ENCODE results near the gene NWD2. TPM values are rescaled to one million over a fixed set of nuclear protein-coding genes. Genes with fewer than 3 reads are reported as not detected.

Gene NWD2
- total and polyA plus RNA-seq, 9 of the 15 experiments (the other 6 are each of a cell fraction or from before 2014, with no cell fraction given) = not detected

- TF ChIP-seq, protein P1, sequence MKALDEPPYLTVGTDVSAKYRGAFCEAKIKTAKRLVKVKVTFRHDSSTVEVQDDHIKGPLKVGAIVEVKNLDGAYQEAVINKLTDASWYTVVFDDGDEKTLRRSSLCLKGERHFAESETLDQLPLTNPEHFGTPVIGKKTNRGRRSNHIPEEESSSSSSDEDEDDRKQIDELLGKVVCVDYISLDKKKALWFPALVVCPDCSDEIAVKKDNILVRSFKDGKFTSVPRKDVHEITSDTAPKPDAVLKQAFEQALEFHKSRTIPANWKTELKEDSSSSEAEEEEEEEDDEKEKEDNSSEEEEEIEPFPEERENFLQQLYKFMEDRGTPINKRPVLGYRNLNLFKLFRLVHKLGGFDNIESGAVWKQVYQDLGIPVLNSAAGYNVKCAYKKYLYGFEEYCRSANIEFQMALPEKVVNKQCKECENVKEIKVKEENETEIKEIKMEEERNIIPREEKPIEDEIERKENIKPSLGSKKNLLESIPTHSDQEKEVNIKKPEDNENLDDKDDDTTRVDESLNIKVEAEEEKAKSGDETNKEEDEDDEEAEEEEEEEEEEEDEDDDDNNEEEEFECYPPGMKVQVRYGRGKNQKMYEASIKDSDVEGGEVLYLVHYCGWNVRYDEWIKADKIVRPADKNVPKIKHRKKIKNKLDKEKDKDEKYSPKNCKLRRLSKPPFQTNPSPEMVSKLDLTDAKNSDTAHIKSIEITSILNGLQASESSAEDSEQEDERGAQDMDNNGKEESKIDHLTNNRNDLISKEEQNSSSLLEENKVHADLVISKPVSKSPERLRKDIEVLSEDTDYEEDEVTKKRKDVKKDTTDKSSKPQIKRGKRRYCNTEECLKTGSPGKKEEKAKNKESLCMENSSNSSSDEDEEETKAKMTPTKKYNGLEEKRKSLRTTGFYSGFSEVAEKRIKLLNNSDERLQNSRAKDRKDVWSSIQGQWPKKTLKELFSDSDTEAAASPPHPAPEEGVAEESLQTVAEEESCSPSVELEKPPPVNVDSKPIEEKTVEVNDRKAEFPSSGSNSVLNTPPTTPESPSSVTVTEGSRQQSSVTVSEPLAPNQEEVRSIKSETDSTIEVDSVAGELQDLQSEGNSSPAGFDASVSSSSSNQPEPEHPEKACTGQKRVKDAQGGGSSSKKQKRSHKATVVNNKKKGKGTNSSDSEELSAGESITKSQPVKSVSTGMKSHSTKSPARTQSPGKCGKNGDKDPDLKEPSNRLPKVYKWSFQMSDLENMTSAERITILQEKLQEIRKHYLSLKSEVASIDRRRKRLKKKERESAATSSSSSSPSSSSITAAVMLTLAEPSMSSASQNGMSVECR (CRISPR knock-in tag; IDR thresholded peaks at IDR 0.05) = no peak
- TF ChIP-seq TAL1 (IDR thresholded peaks at IDR 0.05) = 0 out of 2 replicates have a peak, but pooled peaks have one; percentile 6
- TF ChIP-seq SMARCE1 (IDR thresholded peaks at IDR 0.05) = peak; percentile 31; the same call in 1 of the 2 replicates
- TF ChIP-seq CBFA2T2 (conservative IDR thresholded peaks at IDR 0.05) = peak; percentile 14; the same call in 1 of the 2 replicates
- peak; percentile 42; the same call in 1 of the 2 replicates for TF ChIP-seq STAT5A (IDR thresholded peaks at IDR 0.05; ENCODE audit: borderline replicate concordance, low read length)
- peak; percentile 47 for TF ChIP-seq TCF3 (CRISPR knock-in tag; IDR thresholded peaks at IDR 0.05)
- peak; percentile 51; the same call in 1 of the 2 replicates for TF ChIP-seq EP300 (IDR thresholded peaks at IDR 0.05; ENCODE audit: low read length)
- no peak for TF ChIP-seq MEIS2 (IDR thresholded peaks at IDR 0.05; ENCODE audit: partially characterized antibody)
- peak; percentile 64; the same call in 1 of the 2 replicates for TF ChIP-seq SMARCA4 (IDR thresholded peaks at IDR 0.05)
- TF ChIP-seq ATF3 (IDR thresholded peaks at IDR 0.05) = peak; percentile 62; the same call in 1 of the 2 replicates
- TF ChIP-seq ATF3 (CRISPR knock-in tag; conservative IDR thresholded peaks at IDR 0.05) = no peak
- no peak for TF ChIP-seq HDAC3 (IDR thresholded peaks at IDR 0.05; ENCODE audit: borderline replicate concordance, partially characterized antibody)
- TF ChIP-seq CBFA2T3 (IDR thresholded peaks at IDR 0.05) = peak; percentile 61
- TF ChIP-seq FOSL1 (tag; conservative IDR thresholded peaks at IDR 0.05) = peak; percentile 91
- peak; percentile 40; the same call in 1 of the 2 replicates for TF ChIP-seq DPF2 (IDR thresholded peaks at IDR 0.05)
Observed at GRCh38 chr4:37365888-37366287, 121.3 kb downstream of the NWD2 start (continued).
